HCT116 (cell line): ENCODE results near the gene SEPHS1. TPM values are rescaled to one million over a fixed set of nuclear protein-coding genes. Genes with fewer than 3 reads are reported as not detected.

Experiments
- ATAC-seq: fragments of 200-7000 bp; cut with Tn5 transposase; 2 replicates; pipeline ENCODE4 v1.9.1; 2020; ENCODE audit warnings: mild to moderate bottlenecking, moderate library complexity
- BruUV-seq: library from RNA; stranded (reverse); fragments of 400-500 nt; replicated peaks from 2 replicates; lab custom pipeline; 2021; lab: Mats Ljungman, UMichigan
- CTCF ChIA-PET: fragments of 300-600 bp; sonication (Branson Sonifier 250); formaldehyde crosslinking; loops from one replicate; lab custom pipeline; 2021; ENCODE audit warnings: antibody characterized with exemption; lab: Charles Lee
- POLR2A ChIA-PET: fragments of 300-600, 350-600 bp; sonication (Branson Sonifier 250); formaldehyde crosslinking; loops from one replicate; lab custom pipeline; 2021; ENCODE audit warnings: antibody characterized with exemption; lab: Charles Lee
- RAD21 ChIA-PET, 2 experiments: fragments of 300-600 bp; sonication (Branson Sonifier 250); formaldehyde crosslinking; loops; one replicate each; lab custom pipeline; 2023; ENCODE audit warnings: low total read pairs in 2 of 2; ENCODE audit not compliant: uncharacterized antibody in 2 of 2, unreplicated experiment in 2 of 2, low non-redundant PET in 1 of 2; lab: Charles Lee
- DNase-seq: peaks from one replicate; pipeline ENCODE4 v3.0.0-alpha.2; 2010; ENCODE audit warnings: low read depth, low spot score
- H2AFZ ChIP-seq: fragments of 200-600 bp; shearing (Covaris generic), sonication (generic); 2 replicates; pipeline ENCODE4 v1.6.1; 2017; ENCODE audit warnings: low read depth, mixed run types, mixed read lengths, antibody characterized with exemption, low read length; ENCODE audit not compliant: poor library complexity, severe bottlenecking
- H3K27ac ChIP-seq: 2 replicates; pipeline ENCODE4 v1.5.1; 2012; ENCODE audit warnings: low read depth, low read length
- H3K27me3 ChIP-seq: fragments of 200-600 bp; sonication (generic); 2 replicates; pipeline ENCODE4 v1.6.1; 2016; ENCODE audit warnings: mixed run types, low read length, mixed read lengths; ENCODE audit not compliant: insufficient read depth
- H3K36me3 ChIP-seq, 2 experiments: fragments of 200-500 bp in 1 of 2; fragments of 200-600 bp in 1 of 2; sonication (Bioruptor generic) in 1 of 2; sonication (generic) in 1 of 2; 2 replicates each; pipeline versions ENCODE4 v1.5.1 to v1.6.1; 2014 to 2016; ENCODE audit warnings: low read length in 2 of 2, inconsistent platforms in 1 of 2, mixed read lengths in 1 of 2, mixed run types in 1 of 2; ENCODE audit not compliant: insufficient read depth in 2 of 2, control insufficient read depth in 1 of 2
- H3K4me1 ChIP-seq, 2 experiments: fragments of 200-600 bp in 1 of 2; sonication (generic) in 1 of 2; 2 replicates each; pipeline versions ENCODE4 v1.5.1 to v1.6.1; 2012 to 2017; ENCODE audit warnings: low read length in 2 of 2, inconsistent platforms in 1 of 2, mild to moderate bottlenecking in 1 of 2, mixed read lengths in 1 of 2, mixed run types in 1 of 2, moderate library complexity in 1 of 2; ENCODE audit not compliant: insufficient read depth in 2 of 2, control insufficient read depth in 1 of 2
- H3K4me2 ChIP-seq: fragments of 200-600 bp; sonication (generic); 2 replicates; pipeline ENCODE4 v1.6.1; 2017; ENCODE audit warnings: mixed run types, low read length, mixed read lengths
- H3K4me3 ChIP-seq, 2 experiments: fragments of 200-600 bp in 1 of 2; sonication (generic) in 1 of 2; replicated peaks in 1 of 2; 2 replicates each; pipeline ENCODE4 v1.5.1; 2011 to 2016; ENCODE audit warnings: low read length in 2 of 2, control low read depth in 1 of 2, low read depth in 1 of 2, mild to moderate bottlenecking in 1 of 2, mixed read lengths in 1 of 2, mixed run types in 1 of 2
- H3K79me2 ChIP-seq: fragments of 200-600 bp; sonication (generic); 2 replicates; pipeline ENCODE4 v1.6.1; 2017; ENCODE audit warnings: mild to moderate bottlenecking, mixed run types, low read length, moderate library complexity, mixed read lengths; ENCODE audit not compliant: insufficient read depth
- H3K9ac ChIP-seq: fragments of 200-600 bp; sonication (generic); 2 replicates; pipeline ENCODE4 v1.6.1; 2016; ENCODE audit warnings: low read length, mixed read lengths
- H3K9me2 ChIP-seq: fragments of 200-600 bp; sonication (generic), shearing (Covaris generic); 2 replicates; pipeline ENCODE4 v1.6.1; 2017; ENCODE audit warnings: mixed run types, mild to moderate bottlenecking, moderate library complexity; ENCODE audit not compliant: insufficient read depth
- H3K9me3 ChIP-seq, 2 experiments: fragments of 200-500 bp in 1 of 2; fragments of 200-600 bp in 1 of 2; sonication (Bioruptor generic) in 1 of 2; sonication (generic) in 1 of 2; 2 replicates each; pipeline ENCODE4 v1.6.1; 2014 to 2017; ENCODE audit warnings: low read length in 2 of 2, mixed read lengths in 2 of 2, inconsistent platforms in 1 of 2, low read depth in 1 of 2, mild to moderate bottlenecking in 1 of 2, mixed run types in 1 of 2, moderate library complexity in 1 of 2; ENCODE audit not compliant: control insufficient read depth in 1 of 2, insufficient read depth in 1 of 2
- H4K20me1 ChIP-seq: fragments of 200-600 bp; sonication (generic), shearing (Covaris generic); 2 replicates; pipeline ENCODE4 v1.6.1; 2017; ENCODE audit warnings: mixed run types, mild to moderate bottlenecking, moderate library complexity; ENCODE audit not compliant: insufficient read depth
- ATF3 ChIP-seq: IDR thresholded peaks from 2 replicates; pipeline ENCODE4 v1.6.1; 2012
- CBX3 ChIP-seq: IDR thresholded peaks from 2 replicates; pipeline ENCODE4 v1.6.1; 2012; ENCODE audit warnings: low read depth
- CTCF ChIP-seq, 3 experiments: fragments of 200-600 bp in 1 of 3; sonication (generic) in 1 of 3; IDR thresholded peaks in 2 of 3; conservative IDR thresholded peaks in 1 of 3; 2 replicates each; pipeline ENCODE4 v1.5.1; 2012 to 2017; ENCODE audit warnings: low read depth in 2 of 3, low read length in 2 of 3, antibody characterized with exemption in 1 of 3, borderline replicate concordance in 1 of 3, control low read depth in 1 of 3, mild to moderate bottlenecking in 1 of 3, mixed read lengths in 1 of 3, mixed run types in 1 of 3, moderate library complexity in 1 of 3; ENCODE audit not compliant: insufficient read depth in 1 of 3
- ELF1 ChIP-seq: IDR thresholded peaks from 2 replicates; pipeline ENCODE4 v1.6.1; 2012; ENCODE audit warnings: low read depth, borderline replicate concordance
- EZH2 ChIP-seq: fragments of 200-600 bp; sonication (generic); IDR thresholded peaks from 2 replicates; pipeline ENCODE4 v1.6.1; 2017; ENCODE audit warnings: antibody characterized with exemption, mixed run types
- JUND ChIP-seq: IDR thresholded peaks from 2 replicates; pipeline ENCODE4 v1.6.1; 2012
- POLR2A ChIP-seq: IDR thresholded peaks from 2 replicates; pipeline ENCODE4 v1.7.0; 2011; ENCODE audit warnings: borderline replicate concordance; ENCODE audit not compliant: insufficient read depth, insufficient read length; ENCODE audit errors: extremely low read depth
- SRF ChIP-seq: IDR thresholded peaks from 2 replicates; pipeline ENCODE4 v1.6.1; 2012; ENCODE audit warnings: low read depth
- TCF7L2 ChIP-seq: IDR thresholded peaks from 2 replicates; pipeline ENCODE4 v1.7.0; 2011; ENCODE audit warnings: borderline replicate concordance, inconsistent platforms; ENCODE audit not compliant: insufficient read depth, insufficient read length; ENCODE audit errors: extremely low read depth
- YY1 ChIP-seq: IDR thresholded peaks from 2 replicates; pipeline ENCODE4 v1.6.1; 2011; ENCODE audit warnings: low read length, low read depth, moderate library complexity, mild to moderate bottlenecking; ENCODE audit not compliant: insufficient replicate concordance; ENCODE audit errors: extremely low read depth
- ZFX ChIP-seq: fragments of 450-650 bp; IDR thresholded peaks from 2 replicates; pipeline ENCODE4 v1.6.1; 2017
- ZNF274 ChIP-seq: fragments of 200-500 bp; sonication (Bioruptor generic); IDR thresholded peaks from 2 replicates; pipeline ENCODE4 v1.6.1; 2014; ENCODE audit warnings: mild to moderate bottlenecking, low read depth, low read length, inconsistent platforms
- intact Hi-C: fragments of 100-400 bp; cut with micrococcal nuclease; formaldehyde crosslinking; loops from 2 replicates; pipeline ENCODE4 v1.10.0; 2022
- total RNA-seq: library from RNA; stranded (reverse); gene quantifications from one replicate; pipeline ENCODE4 v1.2.1, GENCODE V29; 2021; ENCODE audit not compliant: unreplicated experiment
- TF ChIP-seq, protein P1 (sequence below): IDR thresholded peaks from 2 replicates; pipeline ENCODE4 v1.6.1; 2012
- TF ChIP-seq, protein P2 (sequence below): IDR thresholded peaks from 2 replicates; pipeline ENCODE4 v1.6.1; 2011; ENCODE audit warnings: mild to moderate bottlenecking, low read length, moderate library complexity; ENCODE audit not compliant: insufficient replicate concordance; ENCODE audit errors: extremely low read depth

Gene SEPHS1
- total RNA-seq, 1 experiment from 2014 or later: 51.7 TPM

DNA sequence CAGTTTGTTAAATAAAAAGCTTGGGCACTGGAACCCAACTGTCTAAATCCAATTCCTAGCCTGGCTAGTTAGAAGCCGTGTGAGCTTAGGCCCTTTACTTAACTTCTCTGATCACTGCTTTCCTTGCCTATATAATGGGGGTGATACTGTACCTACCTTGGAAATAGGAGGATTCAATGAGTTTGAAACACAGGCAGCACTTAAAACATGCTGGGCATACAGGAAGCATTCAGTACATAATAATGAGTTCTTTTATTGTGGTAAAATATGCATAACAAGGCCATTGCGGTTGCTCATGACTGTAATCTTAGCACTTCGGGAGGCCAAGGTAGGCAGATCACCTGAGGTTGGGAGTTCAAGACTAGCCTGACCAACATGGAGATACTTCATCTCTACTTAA, 47.4 kb upstream of the SEPHS1 start:
- H3K27me3 ChIP-seq: no peaks in the 10 kb centered on the region
- no peak overlapping the region for H3K4me2 ChIP-seq
- RAD21 ChIA-PET: no interaction called here
- H3K9ac ChIP-seq: no peak overlapping the region
- no TSS peak for BruUV-seq
- no peaks in the 10 kb centered on the region for H4K20me1 ChIP-seq
- TF ChIP-seq ZNF274: no peak
- TF ChIP-seq, all 23 proteins: peak for 0
- ChIA-PET POLR2A (no interaction called here), CTCF (interaction anchor here (1.6 kb wide), 1 partner anchor 23 kb away, joined by 5 read pairs; no protein-coding TSS in a partner anchor)
- ATAC-seq: no peak
- Histone ChIP-seq H3K4me1 (no peaks in the 10 kb centered on the region), H3K27ac (no peak overlapping the region), H3K9me2 (no peaks in the 10 kb centered on the region), H3K9me3 (0 out of 4 replicates have a peak, but pooled peaks cover 0 to 6% of the 10 kb centered on the region in 2 experiments), H3K4me3 (no peak overlapping the region), H2AFZ (no peak overlapping the region), H3K79me2 (no peaks in the 10 kb centered on the region), H3K36me3 (no peaks in the 10 kb centered on the region)
- intact Hi-C loops: no loop called here
- DNase-seq: no peak

GRCh38 chr10:13393640-13394039, 45.5 kb upstream of the SEPHS1 start:
- Histone ChIP-seq H3K9me3 (no peaks in the 10 kb centered on the region), H3K4me1 (no peaks in the 10 kb centered on the region), H3K4me3 (no peak overlapping the region), H3K9ac (no peak overlapping the region), H4K20me1 (no peaks in the 10 kb centered on the region), H3K27ac (no peak overlapping the region), H3K36me3 (no peaks in the 10 kb centered on the region), H2AFZ (no peak overlapping the region), H3K4me2 (no peak overlapping the region), H3K79me2 (no peaks in the 10 kb centered on the region), H3K27me3 (no peaks in the 10 kb centered on the region), H3K9me2 (no peaks in the 10 kb centered on the region)
- DNase-seq: no peak
- ChIA-PET POLR2A (no interaction called here), RAD21 (no interaction called here), CTCF (no interaction called here)
- ATAC-seq: no peak
- intact Hi-C loops: no loop called here
- no TSS peak for BruUV-seq
- TF ChIP-seq CBX3 (no peak), ZNF274 (no peak), ZFX (no peak), SRF (no peak), ATF3 (no peak), CTCF (IDR thresholded peaks at IDR 0.05 in 2 of 3, conservative IDR thresholded peaks at IDR 0.05 in 1 of 3; ENCODE audit: borderline replicate concordance in 1 of 3, insufficient read depth in 1 of 3, low read depth in 2 of 3, low read length in 2 of 3) (no peak), TCF7L2 (no peak), JUND (no peak), POLR2A (no peak), ELF1 (no peak), YY1 (no peak), EZH2 (no peak)
- TF ChIP-seq, protein P1, sequence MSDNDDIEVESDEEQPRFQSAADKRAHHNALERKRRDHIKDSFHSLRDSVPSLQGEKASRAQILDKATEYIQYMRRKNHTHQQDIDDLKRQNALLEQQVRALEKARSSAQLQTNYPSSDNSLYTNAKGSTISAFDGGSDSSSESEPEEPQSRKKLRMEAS: no peak
- TF ChIP-seq, protein P2, sequence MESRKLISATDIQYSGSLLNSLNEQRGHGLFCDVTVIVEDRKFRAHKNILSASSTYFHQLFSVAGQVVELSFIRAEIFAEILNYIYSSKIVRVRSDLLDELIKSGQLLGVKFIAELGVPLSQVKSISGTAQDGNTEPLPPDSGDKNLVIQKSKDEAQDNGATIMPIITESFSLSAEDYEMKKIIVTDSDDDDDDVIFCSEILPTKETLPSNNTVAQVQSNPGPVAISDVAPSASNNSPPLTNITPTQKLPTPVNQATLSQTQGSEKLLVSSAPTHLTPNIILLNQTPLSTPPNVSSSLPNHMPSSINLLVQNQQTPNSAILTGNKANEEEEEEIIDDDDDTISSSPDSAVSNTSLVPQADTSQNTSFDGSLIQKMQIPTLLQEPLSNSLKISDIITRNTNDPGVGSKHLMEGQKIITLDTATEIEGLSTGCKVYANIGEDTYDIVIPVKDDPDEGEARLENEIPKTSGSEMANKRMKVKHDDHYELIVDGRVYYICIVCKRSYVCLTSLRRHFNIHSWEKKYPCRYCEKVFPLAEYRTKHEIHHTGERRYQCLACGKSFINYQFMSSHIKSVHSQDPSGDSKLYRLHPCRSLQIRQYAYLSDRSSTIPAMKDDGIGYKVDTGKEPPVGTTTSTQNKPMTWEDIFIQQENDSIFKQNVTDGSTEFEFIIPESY: no peak
